ENCODE measurements around the gene GABRE. TPM values are rescaled to one million over a fixed set of nuclear protein-coding genes. Genes with fewer than 3 reads are reported as not detected.
"Not testable (repeated sequence)": the region's sequence is repeated elsewhere in the genome, so short reads cannot be mapped to it uniquely, and the experiment has no call there.

Gene GABRE
- total RNA-seq, 2 donors from 2014 or later, result 46.2 to 64.9 TPM

GRCh38 chrX:151920530-151920929, 53.9 kb downstream of the GABRE start:
- H3K4me1 ChIP-seq, result no peaks in the 10 kb centered on the region
- intact Hi-C loops (cut with DNase I), result no loop called here
- DNase-seq, result no peak
- no peaks in the 10 kb centered on the region for H3K36me3 ChIP-seq (replicated peaks in 1 of 2; ENCODE audit: insufficient read depth in 1 of 2, low read depth in 2 of 2)
- H3K27me3 ChIP-seq, result no peaks in the 10 kb centered on the region
- TF ChIP-seq CTCF (IDR thresholded peaks at IDR 0.05) (no peak), POLR2A (IDR thresholded peaks at IDR 0.05) (no peak)
- H3K27ac ChIP-seq, result no peak overlapping the region
- H3K9me3 ChIP-seq, result no peaks in the 10 kb centered on the region
- WGBS, 2 donors, result 73 to 80% methylated on average over 1 to 4 of the region's 6 CpGs
- no peak for ATAC-seq
- no peak overlapping the region for H3K4me3 ChIP-seq

GRCh38 chrX:151920101-151920500, 54.4 kb downstream of the GABRE start:
- Histone ChIP-seq H3K9me3 (no peaks in the 10 kb centered on the region), H3K27ac (no peak overlapping the region), H3K4me3 (no peak overlapping the region), H3K27me3 (no peaks in the 10 kb centered on the region), H3K4me1 (no peaks in the 10 kb centered on the region), H3K36me3 (replicated peaks in 1 of 2; ENCODE audit: insufficient read depth in 1 of 2, low read depth in 2 of 2) (no peaks in the 10 kb centered on the region)
- TF ChIP-seq CTCF (IDR thresholded peaks at IDR 0.05) (no peak), POLR2A (IDR thresholded peaks at IDR 0.05) (no peak)
- no peak for ATAC-seq
- DNase-seq, result no peak
- intact Hi-C loops (cut with DNase I), result no loop called here
- 88 to 100% methylated on average over 3 to 7 of the region's 12 CpGs for WGBS, 2 donors

- H3K27me3 ChIP-seq, result no peaks in the 10 kb centered on the region
- no peak for DNase-seq
- no peak overlapping the region for H3K4me3 ChIP-seq
- no peak overlapping the region for H3K27ac ChIP-seq
- intact Hi-C loops (cut with DNase I), result no loop called here
- H3K9me3 ChIP-seq, result no peaks in the 10 kb centered on the region
- TF ChIP-seq CTCF (IDR thresholded peaks at IDR 0.05) (no peak), POLR2A (IDR thresholded peaks at IDR 0.05) (no peak)
- no peaks in the 10 kb centered on the region for H3K36me3 ChIP-seq (replicated peaks in 1 of 2; ENCODE audit: insufficient read depth in 1 of 2, low read depth in 2 of 2)
- WGBS, 2 donors, result 68 to 100% methylated on average over 1 to 8 of the region's 11 CpGs
- no peak for ATAC-seq
- no peaks in the 10 kb centered on the region for H3K4me1 ChIP-seq
Measured at GRCh38 chrX:151919610-151920009, 54.9 kb downstream of the GABRE start.

- H3K36me3 ChIP-seq (replicated peaks in 1 of 2; ENCODE audit: insufficient read depth in 1 of 2, low read depth in 2 of 2); DNase-seq; H3K4me1 ChIP-seq; intact Hi-C loops (cut with DNase I); ATAC-seq; H3K4me3 ChIP-seq; H3K27ac ChIP-seq; H3K9me3 ChIP-seq; H3K27me3 ChIP-seq: not testable (repeated sequence)
- 53 to 91% methylated on average over 4 of the region's 18 CpGs for WGBS, 2 donors
Measured at GRCh38 chrX:151918736-151919135, 55.7 kb downstream of the GABRE start.

- Histone ChIP-seq H3K4me3 (no peak within 1 kb of the TSS), H3K27ac (no peak within 1 kb of the TSS), H3K4me1 (no peaks in the 10 kb centered on the region), H3K36me3 (replicated peaks in 1 of 2; ENCODE audit: insufficient read depth in 1 of 2, low read depth in 2 of 2) (no peaks in the 10 kb centered on the region), H3K9me3 (no peaks in the 10 kb centered on the region), H3K27me3 (no peaks in the 10 kb centered on the region)
- WGBS, 2 donors, result 60 to 98% methylated on average over 1 to 7 of the region's 11 CpGs
- DNase-seq (no peak), ATAC-seq (no peak)
- intact Hi-C loops (cut with DNase I), result no loop called here
- no peak for TF ChIP-seq POLR2A (IDR thresholded peaks at IDR 0.05)
- no peak for TF ChIP-seq CTCF (IDR thresholded peaks at IDR 0.05)
Measured at GRCh38 chrX:151912780-151913179, 61.7 kb downstream of the GABRE start, which contains the start of gene MAGEA4. TSS of gene MAGEA4 (plus strand) at chrX:151912889. CDS start at chrX:151923665, 10,776 bp downstream.

Measured in body of pancreas (tissue), 4 donors.